ACC112 (cell line): Measurements from ENCODE around the gene ALK.

Source experiments
- H2AFZ ChIP-seq: fragments of 200-600 bp; sonication (generic); one replicate; pipeline ENCODE4 v1.6.0; 2017; ENCODE audit warnings: antibody characterized with exemption, low read length; ENCODE audit not compliant: unreplicated experiment
- H3K27ac ChIP-seq: fragments of 200-600 bp; sonication (generic); 2 replicates; pipeline ENCODE4 v1.5.1; 2014; ENCODE audit warnings: low read depth, mild to moderate bottlenecking, antibody characterized with exemption, low read length, moderate library complexity
- H3K27me3 ChIP-seq: fragments of 200-600 bp; sonication (generic); 2 replicates; pipeline ENCODE4 v1.6.1; 2014; ENCODE audit warnings: mild to moderate bottlenecking, antibody characterized with exemption, low read length, moderate library complexity, mixed read lengths; ENCODE audit not compliant: insufficient read depth
- H3K36me3 ChIP-seq: fragments of 200-600 bp; sonication (generic); 2 replicates; pipeline ENCODE4 v1.6.1; 2016; ENCODE audit warnings: mild to moderate bottlenecking, antibody characterized with exemption, low read length, moderate library complexity, mixed read lengths; ENCODE audit not compliant: insufficient read depth
- H3K4me1 ChIP-seq: fragments of 200-600 bp; sonication (generic); one replicate; pipeline ENCODE4 v1.6.1; 2016; ENCODE audit warnings: low read length, mixed read lengths; ENCODE audit not compliant: insufficient read depth, unreplicated experiment, control insufficient read depth
- H3K4me3 ChIP-seq: fragments of 200-600 bp; sonication (generic); 2 replicates; pipeline ENCODE4 v1.5.1; 2014; ENCODE audit warnings: mild to moderate bottlenecking, low read depth, low read length
- H3K79me2 ChIP-seq: fragments of 200-600 bp; sonication (generic); one replicate; pipeline ENCODE4 v1.6.0; 2016; ENCODE audit warnings: low read length; ENCODE audit not compliant: control insufficient read depth, unreplicated experiment, insufficient read depth

Gene ALK

GRCh38 chr2:29557268-29557667 lies 364.1 kb downstream of the ALK start:
- H2AFZ ChIP-seq: no peak overlapping the region

GRCh38 chr2:29549069-29549380 lies 372.4 kb downstream of the ALK start:
- Histone ChIP-seq H3K27me3 (peaks cover 8% of the 10 kb centered on the region), H3K79me2 (no peaks in the 10 kb centered on the region), H3K4me1 (no peaks in the 10 kb centered on the region), H2AFZ (no peak overlapping the region), H3K4me3 (no peak overlapping the region), H3K27ac (no peak overlapping the region), H3K36me3 (no peaks in the 10 kb centered on the region)

More at GRCh38 chr2:29557268-29557667, 364.1 kb downstream of the ALK start:
- no peaks in the 10 kb centered on the region for H3K36me3 ChIP-seq
- H3K79me2 ChIP-seq: no peaks in the 10 kb centered on the region
- H3K27ac ChIP-seq: no peak overlapping the region
- H3K4me1 ChIP-seq: no peaks in the 10 kb centered on the region
- H3K4me3 ChIP-seq: no peak overlapping the region
- peaks cover 25% of the 10 kb centered on the region for H3K27me3 ChIP-seq

GRCh38 chr2:29544917-29545316 lies 376.5 kb downstream of the ALK start:
- no peaks in the 10 kb centered on the region for H3K79me2 ChIP-seq
- no peak overlapping the region for H3K4me3 ChIP-seq
- no peaks in the 10 kb centered on the region for H3K36me3 ChIP-seq
- H3K4me1 ChIP-seq: no peaks in the 10 kb centered on the region
- no peak overlapping the region for H3K27ac ChIP-seq
- no peaks in the 10 kb centered on the region for H3K27me3 ChIP-seq
- no peak overlapping the region for H2AFZ ChIP-seq

DNA sequence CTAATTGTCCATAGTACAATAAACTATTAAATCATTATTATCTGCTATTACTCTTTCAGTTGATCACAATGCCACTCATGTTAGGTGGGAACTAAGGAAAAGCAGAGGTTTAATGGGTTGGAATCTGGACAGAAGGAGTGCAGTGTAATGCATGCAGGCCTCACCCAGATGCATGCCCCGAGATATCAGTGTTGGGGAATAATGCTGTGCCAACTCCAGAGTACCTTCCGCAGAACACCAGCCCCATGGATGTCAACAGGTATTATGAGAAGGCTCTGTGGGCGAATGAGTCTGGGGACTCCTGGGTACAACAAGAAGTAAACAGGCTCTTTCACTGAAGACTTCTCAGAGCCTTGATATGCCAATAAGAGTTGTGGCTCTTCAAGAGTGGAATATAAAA lies 377.4 kb downstream of the ALK start:
- Histone ChIP-seq H2AFZ (no peak overlapping the region), H3K4me3 (no peak overlapping the region), H3K79me2 (no peaks in the 10 kb centered on the region), H3K36me3 (no peaks in the 10 kb centered on the region), H3K27me3 (no peaks in the 10 kb centered on the region), H3K27ac (no peak overlapping the region), H3K4me1 (no peaks in the 10 kb centered on the region)

- Histone ChIP-seq H3K4me3 (no peak overlapping the region), H3K36me3 (no peaks in the 10 kb centered on the region), H2AFZ (no peak overlapping the region), H3K79me2 (no peaks in the 10 kb centered on the region), H3K4me1 (no peaks in the 10 kb centered on the region), H3K27me3 (peaks cover 13% of the 10 kb centered on the region; the same call in 1 of the 2 replicates), H3K27ac (no peak overlapping the region)
Observed at GRCh38 chr2:29535188-29535587, 386.2 kb downstream of the ALK start.

GRCh38 chr2:29532436-29532835 lies 388.9 kb downstream of the ALK start:
- Histone ChIP-seq H3K4me1 (peaks cover 18% of the 10 kb centered on the region), H3K79me2 (no peaks in the 10 kb centered on the region), H3K4me3 (no peak overlapping the region), H3K27me3 (peaks cover 13% of the 10 kb centered on the region; the same call in 1 of the 2 replicates), H3K27ac (no peak overlapping the region), H2AFZ (no peak overlapping the region), H3K36me3 (no peaks in the 10 kb centered on the region)

GRCh38 chr2:29531626-29532025 lies 389.8 kb downstream of the ALK start:
- Histone ChIP-seq H3K4me1 (peaks cover 20% of the 10 kb centered on the region), H3K27ac (no peak overlapping the region), H2AFZ (no peak overlapping the region), H3K79me2 (no peaks in the 10 kb centered on the region), H3K4me3 (no peak overlapping the region), H3K36me3 (no peaks in the 10 kb centered on the region), H3K27me3 (peaks cover 13% of the 10 kb centered on the region; the same call in 1 of the 2 replicates)

- no peaks in the 10 kb centered on the region for H3K79me2 ChIP-seq
- no peaks in the 10 kb centered on the region for H3K36me3 ChIP-seq
- H3K4me3 ChIP-seq: no peak overlapping the region
- H2AFZ ChIP-seq: no peak overlapping the region
- peaks cover 20% of the 10 kb centered on the region for H3K4me1 ChIP-seq
- H3K27ac ChIP-seq: no peak overlapping the region
- H3K27me3 ChIP-seq: peaks cover 13% of the 10 kb centered on the region; the same call in 1 of the 2 replicates
Observed at GRCh38 chr2:29530281-29530680, 391.1 kb downstream of the ALK start.

GRCh38 chr2:29528891-29529520 lies 392.4 kb downstream of the ALK start:
- Histone ChIP-seq H3K79me2 (no peaks in the 10 kb centered on the region), H3K27me3 (peaks cover 9% of the 10 kb centered on the region; the same call in 1 of the 2 replicates), H3K4me1 (peaks cover 20% of the 10 kb centered on the region), H3K36me3 (no peaks in the 10 kb centered on the region), H3K27ac (no peak overlapping the region), H3K4me3 (no peak overlapping the region; the same call in 1 of the 2 replicates), H2AFZ (no peak overlapping the region)

DNA sequence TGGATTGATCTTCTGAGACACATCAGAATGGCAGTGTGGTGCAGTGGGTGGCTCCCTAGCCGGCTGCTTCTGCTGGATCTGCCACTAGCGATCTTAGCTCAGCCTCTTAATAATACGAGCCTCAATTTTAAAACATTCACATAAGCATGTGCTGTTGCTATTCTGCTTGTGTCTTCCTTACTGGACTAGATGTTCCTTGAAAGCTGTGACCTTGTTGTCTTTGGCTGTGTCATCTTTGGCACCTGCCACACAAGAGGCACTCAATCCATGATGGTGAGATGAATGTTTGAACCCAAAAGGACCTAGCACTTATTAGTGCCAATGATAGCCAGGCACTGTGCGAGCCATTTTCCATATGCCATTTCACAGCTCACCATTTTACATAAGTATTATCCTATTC lies 393.0 kb downstream of the ALK start:
- Histone ChIP-seq H3K36me3 (no peaks in the 10 kb centered on the region), H3K27me3 (0 out of 2 replicates have a peak, but pooled peaks cover 8% of the 10 kb centered on the region), H2AFZ (no peak overlapping the region), H3K4me3 (no peak overlapping the region), H3K4me1 (peaks cover 22% of the 10 kb centered on the region), H3K27ac (no peak overlapping the region), H3K79me2 (no peaks in the 10 kb centered on the region)

DNA sequence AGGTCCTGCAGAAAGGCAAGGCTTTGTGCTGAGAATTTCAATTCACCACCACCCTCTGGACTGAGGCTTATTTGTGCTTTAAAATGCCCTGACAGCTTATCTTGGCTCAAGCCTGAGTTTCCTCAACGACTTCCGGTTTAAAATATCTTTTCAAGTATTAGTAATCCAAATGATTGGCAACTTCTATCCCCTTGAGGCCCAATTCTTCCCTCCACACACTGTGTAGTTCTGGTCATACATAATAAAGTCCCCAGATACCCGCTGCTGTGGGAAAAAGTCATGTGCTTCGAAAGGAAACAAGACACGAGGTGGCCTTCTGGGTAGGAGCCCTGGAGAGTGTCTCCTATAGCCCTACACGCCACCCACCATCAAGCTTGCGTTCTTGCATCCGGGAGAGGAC lies 393.4 kb downstream of the ALK start:
- Histone ChIP-seq H3K36me3 (no peaks in the 10 kb centered on the region), H3K27me3 (0 out of 2 replicates have a peak, but pooled peaks cover 4% of the 10 kb centered on the region), H3K4me1 (peaks cover 27% of the 10 kb centered on the region)

More for the DNA sequence above, 393.4 kb downstream of the ALK start:
- Histone ChIP-seq H3K27ac (no peak overlapping the region), H2AFZ (no peak overlapping the region), H3K4me3 (no peak overlapping the region), H3K79me2 (no peaks in the 10 kb centered on the region)
